ENCODE measurements around the gene PCLO. TPM values are rescaled to one million over a fixed set of nuclear protein-coding genes. Genes with fewer than 3 reads are reported as not detected.
A peak's percentile ranks its signal among the peaks of the same experiment; 100 is the strongest.

The PCLO gene
- total RNA-seq, 1 experiment from 2014 or later, result 3.1 TPM

DNA sequence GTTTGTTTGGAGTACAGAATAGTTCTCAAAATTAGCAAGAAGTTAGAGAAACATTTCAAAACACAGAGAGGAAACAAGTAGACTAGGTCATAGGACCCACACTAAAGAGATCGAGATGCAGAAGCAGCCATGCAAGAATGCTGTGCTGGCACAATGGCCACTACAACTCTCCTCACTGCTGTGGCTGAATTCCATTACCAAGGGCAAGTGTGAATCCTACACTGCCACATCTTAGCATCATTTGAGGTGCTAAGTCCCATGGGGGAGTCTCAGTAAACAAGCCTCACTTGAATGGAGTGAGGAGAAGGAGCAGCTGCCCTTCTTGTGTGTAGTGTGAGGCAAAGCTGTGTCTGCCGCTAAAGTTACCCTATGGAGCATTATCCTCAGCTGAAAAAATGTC lies 56.7 kb downstream of the PCLO start:
- H3K56ac ChIP-seq (ENCODE audit: insufficient read length, low read depth, low read length), result no peak overlapping the region
- H3K79me2 ChIP-seq (ENCODE audit: insufficient read depth, low read length), result no peaks in the 10 kb centered on the region
- H3K79me1 ChIP-seq (ENCODE audit: insufficient read depth, low read depth, low read length, poor library complexity, severe bottlenecking), result no peaks in the 10 kb centered on the region
- DNase-seq, result peak; percentile 26
- H3K18ac ChIP-seq (ENCODE audit: insufficient read length, low read depth, low read length), result no peak overlapping the region
- H2AK5ac ChIP-seq (ENCODE audit: insufficient read length, low read length), result no peak overlapping the region
- H3T11ph ChIP-seq (ENCODE audit: low read length), result no peak overlapping the region
- H3K9ac ChIP-seq (ENCODE audit: extremely low read depth, insufficient read length, low read length), result no peak overlapping the region
- no peak overlapping the region for H3K23ac ChIP-seq (ENCODE audit: insufficient read length, low read depth, low read length)
- TF ChIP-seq, protein P1, sequence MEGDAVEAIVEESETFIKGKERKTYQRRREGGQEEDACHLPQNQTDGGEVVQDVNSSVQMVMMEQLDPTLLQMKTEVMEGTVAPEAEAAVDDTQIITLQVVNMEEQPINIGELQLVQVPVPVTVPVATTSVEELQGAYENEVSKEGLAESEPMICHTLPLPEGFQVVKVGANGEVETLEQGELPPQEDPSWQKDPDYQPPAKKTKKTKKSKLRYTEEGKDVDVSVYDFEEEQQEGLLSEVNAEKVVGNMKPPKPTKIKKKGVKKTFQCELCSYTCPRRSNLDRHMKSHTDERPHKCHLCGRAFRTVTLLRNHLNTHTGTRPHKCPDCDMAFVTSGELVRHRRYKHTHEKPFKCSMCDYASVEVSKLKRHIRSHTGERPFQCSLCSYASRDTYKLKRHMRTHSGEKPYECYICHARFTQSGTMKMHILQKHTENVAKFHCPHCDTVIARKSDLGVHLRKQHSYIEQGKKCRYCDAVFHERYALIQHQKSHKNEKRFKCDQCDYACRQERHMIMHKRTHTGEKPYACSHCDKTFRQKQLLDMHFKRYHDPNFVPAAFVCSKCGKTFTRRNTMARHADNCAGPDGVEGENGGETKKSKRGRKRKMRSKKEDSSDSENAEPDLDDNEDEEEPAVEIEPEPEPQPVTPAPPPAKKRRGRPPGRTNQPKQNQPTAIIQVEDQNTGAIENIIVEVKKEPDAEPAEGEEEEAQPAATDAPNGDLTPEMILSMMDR (conservative IDR thresholded peaks at IDR 0.05), result no peak
- no peak overlapping the region for H3K27ac ChIP-seq (ENCODE audit: insufficient read length, low read depth, low read length)
- H3K4ac ChIP-seq (ENCODE audit: low read depth, low read length), result no peak overlapping the region
- Mint-ChIP-seq H3K36me3 (ENCODE audit: insufficient read depth in 1 of 3, low read depth in 3 of 3) (no peaks in the 10 kb centered on the region), H3K9me3 (no peaks in the 10 kb centered on the region), H3K27me3 (ENCODE audit: low read depth) (no peaks in the 10 kb centered on the region), H3K4me3 (no peak overlapping the region), H3K4me1 (peaks cover 6% of the 10 kb centered on the region in 2 experiments), H3K27ac (peak overlapping the region in 1 of 3 experiments; percentile 30; a peak in 1 of 7 replicates)
- no peaks in the 10 kb centered on the region for H3K9me3 ChIP-seq (ENCODE audit: control insufficient read depth, low read depth, low read length)
- H4K5ac ChIP-seq (ENCODE audit: insufficient read length, low read depth, low read length), result no peak overlapping the region
- no peak overlapping the region for H3K14ac ChIP-seq (ENCODE audit: insufficient read depth, low read length)
- no peak overlapping the region for H2BK20ac ChIP-seq (ENCODE audit: low read depth, low read length, poor library complexity, severe bottlenecking)
- H3K4me2 ChIP-seq (ENCODE audit: insufficient read depth, insufficient read length, low read length), result no peak overlapping the region
- H2BK120ac ChIP-seq (ENCODE audit: low read depth, low read length, poor library complexity, severe bottlenecking), result no peak overlapping the region
- no peak overlapping the region for H2BK15ac ChIP-seq (ENCODE audit: low read depth, low read length)
- H4K20me1 ChIP-seq (ENCODE audit: control insufficient read depth, insufficient read depth, insufficient read length), result no peaks in the 10 kb centered on the region
- H2AFZ ChIP-seq (ENCODE audit: low read length), result no peak overlapping the region
- no peaks in the 10 kb centered on the region for H3K27me3 ChIP-seq (ENCODE audit: insufficient read depth, low read length)
- no peak overlapping the region for H4K8ac ChIP-seq (replicated peaks; ENCODE audit: insufficient read length, low read depth, low read length)
- no peak overlapping the region for H2BK12ac ChIP-seq (ENCODE audit: insufficient read length, low read depth, low read length)
- no peaks in the 10 kb centered on the region for H3K4me1 ChIP-seq (ENCODE audit: insufficient read depth, low read length)
- no peaks in the 10 kb centered on the region for H3K23me2 ChIP-seq (ENCODE audit: insufficient read length, low read depth, low read length, poor library complexity, severe bottlenecking)
- H2BK5ac ChIP-seq (ENCODE audit: insufficient read length, low read length), result no peak overlapping the region
- H4K91ac ChIP-seq (ENCODE audit: insufficient read length, low read depth, low read length), result no peak overlapping the region
- no CpG with 5 or more reads among the region's 2 CpGs for WGBS (ENCODE audit: extremely low coverage, insufficient read length, low lambda C conversion rate)
